Left lung (tissue), 10 donors: ENCODE measurements around the gene DENND5B. TPM values are rescaled to one million over a fixed set of nuclear protein-coding genes. Genes with fewer than 3 reads are reported as not detected.

Source experiments
- ATAC-seq: fragments of 200-7000 bp; cut with Tn5 transposase; one replicate; pipeline ENCODE4 v1.9.1; 2020; ENCODE audit warnings: moderate library complexity
- DNase-seq, 4 donors: peaks; one replicate each; pipeline ENCODE4 v3.0.0-alpha.2; 2013 to 2020
- H3K27ac ChIP-seq, 2 donors: fragments of 200-600 bp; sonication (generic) in 1 of 2; one replicate each; pipeline versions ENCODE4 v1.5.0 to v1.8.0; 2020 to 2021
- H3K27me3 ChIP-seq, 2 donors: fragments of 200-600 bp; sonication (generic) in 1 of 2; one replicate each; pipeline versions ENCODE4 v1.5.0 to v1.8.0; 2020 to 2021
- H3K36me3 ChIP-seq, 2 donors: fragments of 200-600 bp; sonication (generic) in 1 of 2; one replicate each; pipeline versions ENCODE4 v1.5.0 to v1.8.0; 2020 to 2021
- H3K4me1 ChIP-seq, 2 donors: fragments of 200-600 bp; one replicate each; pipeline ENCODE4 v1.8.0; 2021
- H3K4me3 ChIP-seq, 2 donors: fragments of 200-600 bp; sonication (generic) in 1 of 2; one replicate each; pipeline versions ENCODE4 v1.5.0 to v1.8.0; 2020 to 2021; ENCODE audit warnings: mild to moderate bottlenecking in 1 of 2
- H3K9me3 ChIP-seq, 2 donors: fragments of 200-600 bp; sonication (generic) in 1 of 2; one replicate each; pipeline versions ENCODE4 v1.5.0 to v1.8.0; 2020 to 2021
- intact Hi-C, 2 donors: fragments of 100-400 bp; cut with DNase I; formaldehyde crosslinking; loops; one replicate each; pipeline versions ENCODE4 v1.11.2 to v1.14.2; 2022
- polyA plus RNA-seq, 6 donors: library from polyadenylated mRNA; unstranded; fragments of 120-200 nt; gene quantifications; one replicate each; pipeline ENCODE4 v1.2.1, GENCODE V29; 2013; ENCODE audit not compliant: insufficient read length in 6 of 6
- total RNA-seq, 2 donors: library from RNA; stranded (reverse); fragmentation: NEBNext Ultra II Directional; extraction: Animal tissue kit (Norgen Biotek cat#: 25700); gene quantifications; one replicate each; pipeline ENCODE4 v1.2.1, GENCODE V29; 2021
- TF ChIP-seq, protein P1 (sequence below), 2 donors: fragments of 200-600 bp; sonication (generic) in 1 of 2; IDR thresholded peaks; one replicate each; pipeline versions ENCODE4 v1.5.0 to v1.8.0; 2021; ENCODE audit warnings: antibody characterized with exemption in 2 of 2
- donor health status: DM: no; HTN: yes; CAD: no.
- donor health status: DM: no; HTN: no; CAD: no.

The DENND5B gene
- total and polyA plus RNA-seq, 8 donors, result 4.4 to 11.3 (median 8.7) TPM

DNA sequence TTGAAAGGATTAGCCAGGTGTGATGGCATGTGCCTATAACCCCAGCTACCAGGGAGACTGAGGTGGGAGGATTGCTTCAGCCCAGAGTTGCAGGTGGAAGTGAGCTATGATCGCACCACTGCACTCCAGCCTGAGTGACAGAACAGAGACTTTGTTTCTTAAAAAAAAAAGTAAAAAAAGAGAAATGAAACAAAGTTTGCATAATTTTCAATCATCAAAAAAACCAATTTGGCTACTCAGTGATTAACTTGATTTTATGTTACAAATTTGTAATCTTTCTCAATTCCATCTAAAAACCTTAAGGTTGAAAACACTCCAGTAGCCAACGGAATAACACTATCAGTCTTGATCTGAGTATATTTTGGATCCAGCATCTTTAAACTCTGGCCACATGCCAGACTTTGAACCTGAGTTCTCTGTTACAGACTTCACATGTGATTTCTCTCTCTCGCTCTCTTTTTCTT lies 12.6 kb upstream of the DENND5B start:
- no peak overlapping the region for H3K27ac ChIP-seq
- ATAC-seq (no peak), DNase-seq (no peak)
- TF ChIP-seq, protein P1, sequence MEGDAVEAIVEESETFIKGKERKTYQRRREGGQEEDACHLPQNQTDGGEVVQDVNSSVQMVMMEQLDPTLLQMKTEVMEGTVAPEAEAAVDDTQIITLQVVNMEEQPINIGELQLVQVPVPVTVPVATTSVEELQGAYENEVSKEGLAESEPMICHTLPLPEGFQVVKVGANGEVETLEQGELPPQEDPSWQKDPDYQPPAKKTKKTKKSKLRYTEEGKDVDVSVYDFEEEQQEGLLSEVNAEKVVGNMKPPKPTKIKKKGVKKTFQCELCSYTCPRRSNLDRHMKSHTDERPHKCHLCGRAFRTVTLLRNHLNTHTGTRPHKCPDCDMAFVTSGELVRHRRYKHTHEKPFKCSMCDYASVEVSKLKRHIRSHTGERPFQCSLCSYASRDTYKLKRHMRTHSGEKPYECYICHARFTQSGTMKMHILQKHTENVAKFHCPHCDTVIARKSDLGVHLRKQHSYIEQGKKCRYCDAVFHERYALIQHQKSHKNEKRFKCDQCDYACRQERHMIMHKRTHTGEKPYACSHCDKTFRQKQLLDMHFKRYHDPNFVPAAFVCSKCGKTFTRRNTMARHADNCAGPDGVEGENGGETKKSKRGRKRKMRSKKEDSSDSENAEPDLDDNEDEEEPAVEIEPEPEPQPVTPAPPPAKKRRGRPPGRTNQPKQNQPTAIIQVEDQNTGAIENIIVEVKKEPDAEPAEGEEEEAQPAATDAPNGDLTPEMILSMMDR (IDR thresholded peaks at IDR 0.05), result no peak
- intact Hi-C loops, result no loop called here
- no peaks in the 10 kb centered on the region for H3K4me1 ChIP-seq
- H3K27me3 ChIP-seq, result no peaks in the 10 kb centered on the region
- H3K36me3 ChIP-seq, result no peaks in the 10 kb centered on the region
- no peak overlapping the region for H3K4me3 ChIP-seq
- peaks cover 5 to 21% of the 10 kb centered on the region in 2 donors for H3K9me3 ChIP-seq

DNA sequence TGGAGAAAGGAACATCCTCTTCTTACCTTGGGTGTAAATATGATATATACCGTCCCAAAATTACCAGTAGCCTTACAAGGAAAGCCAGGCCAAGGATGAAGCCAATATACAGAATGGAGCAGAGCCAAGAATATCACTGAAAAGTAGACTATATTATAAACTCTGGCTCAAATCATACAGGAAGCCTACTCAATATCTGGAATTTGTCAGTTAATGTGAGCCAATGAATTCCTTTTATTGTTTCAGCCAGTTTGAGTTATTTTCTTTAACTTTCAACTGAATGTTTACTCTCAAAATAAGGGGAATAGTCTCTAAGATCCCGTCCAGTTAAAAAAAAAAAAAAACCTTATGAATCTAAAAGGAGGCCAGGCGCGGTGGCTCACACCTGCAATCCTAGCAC lies 9.8 kb upstream of the DENND5B start:
- no peak for ATAC-seq
- no peak overlapping the region for H3K27ac ChIP-seq
- no peak overlapping the region for H3K4me3 ChIP-seq
- H3K36me3 ChIP-seq, result no peaks in the 10 kb centered on the region
- intact Hi-C loops, result no loop called here
- H3K4me1 ChIP-seq, result no peaks in the 10 kb centered on the region
- TF ChIP-seq, protein P1 (IDR thresholded peaks at IDR 0.05), result no peak
- no peak for DNase-seq
- no peaks in the 10 kb centered on the region for H3K9me3 ChIP-seq
- H3K27me3 ChIP-seq, result no peaks in the 10 kb centered on the region

DNA sequence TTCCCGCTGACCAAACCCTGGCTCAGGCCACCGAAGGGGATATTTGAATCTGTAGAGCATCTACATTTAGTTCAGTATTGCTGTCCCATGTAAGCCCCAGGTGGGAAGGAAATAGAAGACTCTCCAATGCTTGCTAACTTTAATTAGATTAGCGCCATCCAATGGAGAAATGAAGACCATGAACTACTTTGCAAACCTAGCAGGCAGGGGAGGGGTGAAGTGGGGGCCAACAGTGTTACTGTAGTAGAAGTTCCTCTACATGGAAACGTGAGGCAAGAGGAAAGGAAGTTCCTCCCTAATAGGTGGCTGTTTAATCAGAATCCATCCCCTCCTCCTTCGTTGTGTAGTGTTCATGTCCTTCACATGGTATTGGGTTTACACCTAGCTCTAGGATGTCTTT lies 9.3 kb upstream of the DENND5B start:
- ATAC-seq (no peak), DNase-seq (no peak)
- intact Hi-C loops, result no loop called here
- Histone ChIP-seq H3K27ac (no peak overlapping the region), H3K4me3 (no peak overlapping the region), H3K9me3 (no peaks in the 10 kb centered on the region), H3K36me3 (no peaks in the 10 kb centered on the region), H3K4me1 (no peaks in the 10 kb centered on the region), H3K27me3 (no peaks in the 10 kb centered on the region)
- TF ChIP-seq, protein P1 (IDR thresholded peaks at IDR 0.05), result no peak

DNA sequence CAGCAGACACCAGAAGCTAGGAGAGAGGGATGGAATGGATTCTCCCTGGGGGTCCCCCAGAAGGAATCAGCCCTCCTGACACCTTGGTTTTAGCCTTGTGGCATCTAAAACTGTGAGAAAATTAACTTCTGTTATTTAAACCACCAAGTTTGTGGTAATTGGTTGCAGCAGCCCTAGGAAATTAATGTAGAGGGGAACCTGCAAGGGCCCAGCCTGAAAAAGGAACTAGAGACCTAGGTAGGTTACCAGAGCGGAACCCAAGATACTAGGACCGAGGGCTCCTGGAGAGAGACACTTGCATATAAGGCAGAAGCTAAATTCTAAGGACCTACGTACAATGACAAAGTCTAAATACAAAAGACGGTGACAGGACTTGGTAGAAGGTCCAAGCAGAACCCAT lies 8.1 kb upstream of the DENND5B start:
- Histone ChIP-seq H3K27me3 (no peaks in the 10 kb centered on the region), H3K4me3 (no peak overlapping the region), H3K27ac (no peak overlapping the region), H3K36me3 (no peaks in the 10 kb centered on the region), H3K9me3 (no peaks in the 10 kb centered on the region), H3K4me1 (no peaks in the 10 kb centered on the region)
- TF ChIP-seq, protein P1 (IDR thresholded peaks at IDR 0.05), result no peak
- ATAC-seq (no peak), DNase-seq (no peak)
- intact Hi-C loops, result no loop called here

DNA sequence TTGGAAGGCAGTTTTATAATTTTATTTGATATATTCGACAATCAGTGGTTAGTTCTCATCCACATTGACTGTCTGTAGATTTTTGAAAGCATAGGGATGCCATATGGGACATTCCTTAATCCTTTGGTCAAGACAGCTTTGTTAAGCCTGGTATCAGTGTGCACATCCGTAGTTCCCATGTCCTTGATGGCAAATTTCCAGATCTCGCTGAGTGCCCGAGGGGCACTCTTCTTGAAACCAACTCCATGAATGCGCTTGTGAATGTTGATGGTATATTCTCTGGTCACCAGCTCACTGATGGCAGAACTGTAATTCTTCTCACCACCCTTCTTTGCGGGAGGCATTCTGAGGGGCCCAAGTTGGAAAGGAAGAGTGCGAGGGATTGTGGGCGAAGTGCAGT lies 6.1 kb upstream of the DENND5B start:
- Histone ChIP-seq H3K27me3 (peaks cover 0 to 10% of the 10 kb centered on the region in 2 donors), H3K9me3 (no peaks in the 10 kb centered on the region), H3K36me3 (no peaks in the 10 kb centered on the region), H3K4me3 (no peak overlapping the region), H3K27ac (no peak overlapping the region), H3K4me1 (no peaks in the 10 kb centered on the region)
- DNase-seq (no peak), ATAC-seq (no peak)
- TF ChIP-seq, protein P1 (IDR thresholded peaks at IDR 0.05), result no peak
- intact Hi-C loops, result no loop called here
